PFSK-1 (cell line): ENCODE results near the gene DNAH12.

Experiments
- POLR2AphosphoS5 ChIP-seq: IDR thresholded peaks from 2 replicates; pipeline ENCODE4 v1.6.1; 2012; ENCODE audit warnings: low read depth, mild to moderate bottlenecking, control low read depth, low read length, moderate library complexity
- SIN3A ChIP-seq: IDR thresholded peaks from 2 replicates; pipeline ENCODE4 v1.6.1; 2012; ENCODE audit warnings: mild to moderate bottlenecking, low read length, moderate library complexity, borderline replicate concordance; ENCODE audit not compliant: insufficient read depth
- TF ChIP-seq, protein P1 (sequence below), 2 experiments: IDR thresholded peaks; 2 replicates each; pipeline versions ENCODE4 v1.6.1 to v1.8.0; 2011 to 2012; ENCODE audit warnings: low read depth in 2 of 2, low read length in 2 of 2, control low read depth in 1 of 2, inconsistent platforms in 1 of 2, mild to moderate bottlenecking in 1 of 2, moderate library complexity in 1 of 2; ENCODE audit not compliant: insufficient read depth in 1 of 2

DNA sequence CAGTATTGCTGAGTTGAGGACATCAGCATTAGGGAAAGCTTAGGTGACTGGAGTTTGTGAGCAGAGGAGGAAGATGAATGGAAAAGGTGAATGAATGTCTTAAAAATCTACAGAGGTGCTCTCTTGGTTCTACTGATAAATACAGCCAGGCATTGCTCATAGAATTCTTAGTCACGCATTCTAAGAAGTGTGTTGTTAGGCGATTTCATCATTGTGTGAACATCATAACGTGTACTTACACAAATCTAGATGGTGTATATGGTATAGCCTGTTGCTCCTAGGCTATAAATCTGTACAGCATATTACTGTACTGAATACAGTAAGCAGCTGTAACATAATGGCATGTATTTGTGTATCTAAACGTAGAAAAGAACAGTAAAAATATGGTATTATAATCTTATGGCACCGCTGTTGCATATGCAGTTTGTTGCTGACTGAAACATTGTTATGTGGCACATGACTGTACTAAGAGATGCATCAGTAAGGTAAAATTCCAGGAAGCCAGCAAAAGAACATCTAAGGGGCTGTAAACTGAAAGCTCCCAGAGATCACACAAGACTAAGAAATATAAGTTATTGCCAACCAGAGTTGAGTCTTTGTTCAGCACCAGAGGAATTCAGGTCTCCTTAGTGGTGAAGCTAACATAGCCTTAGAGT, 208.7 kb downstream of the DNAH12 start:
- no peak for TF ChIP-seq SIN3A
- TF ChIP-seq, protein P1, sequence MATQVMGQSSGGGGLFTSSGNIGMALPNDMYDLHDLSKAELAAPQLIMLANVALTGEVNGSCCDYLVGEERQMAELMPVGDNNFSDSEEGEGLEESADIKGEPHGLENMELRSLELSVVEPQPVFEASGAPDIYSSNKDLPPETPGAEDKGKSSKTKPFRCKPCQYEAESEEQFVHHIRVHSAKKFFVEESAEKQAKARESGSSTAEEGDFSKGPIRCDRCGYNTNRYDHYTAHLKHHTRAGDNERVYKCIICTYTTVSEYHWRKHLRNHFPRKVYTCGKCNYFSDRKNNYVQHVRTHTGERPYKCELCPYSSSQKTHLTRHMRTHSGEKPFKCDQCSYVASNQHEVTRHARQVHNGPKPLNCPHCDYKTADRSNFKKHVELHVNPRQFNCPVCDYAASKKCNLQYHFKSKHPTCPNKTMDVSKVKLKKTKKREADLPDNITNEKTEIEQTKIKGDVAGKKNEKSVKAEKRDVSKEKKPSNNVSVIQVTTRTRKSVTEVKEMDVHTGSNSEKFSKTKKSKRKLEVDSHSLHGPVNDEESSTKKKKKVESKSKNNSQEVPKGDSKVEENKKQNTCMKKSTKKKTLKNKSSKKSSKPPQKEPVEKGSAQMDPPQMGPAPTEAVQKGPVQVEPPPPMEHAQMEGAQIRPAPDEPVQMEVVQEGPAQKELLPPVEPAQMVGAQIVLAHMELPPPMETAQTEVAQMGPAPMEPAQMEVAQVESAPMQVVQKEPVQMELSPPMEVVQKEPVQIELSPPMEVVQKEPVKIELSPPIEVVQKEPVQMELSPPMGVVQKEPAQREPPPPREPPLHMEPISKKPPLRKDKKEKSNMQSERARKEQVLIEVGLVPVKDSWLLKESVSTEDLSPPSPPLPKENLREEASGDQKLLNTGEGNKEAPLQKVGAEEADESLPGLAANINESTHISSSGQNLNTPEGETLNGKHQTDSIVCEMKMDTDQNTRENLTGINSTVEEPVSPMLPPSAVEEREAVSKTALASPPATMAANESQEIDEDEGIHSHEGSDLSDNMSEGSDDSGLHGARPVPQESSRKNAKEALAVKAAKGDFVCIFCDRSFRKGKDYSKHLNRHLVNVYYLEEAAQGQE (IDR thresholded peaks at IDR 0.05; ENCODE audit: insufficient read depth in 1 of 2, low read depth in 2 of 2, low read length in 2 of 2) = no peak
- TF ChIP-seq POLR2AphosphoS5 = no peak
